ENCODE measurements around the gene BRF1.

GRCh38 chr14:105211758-105212089, 89.1 kb downstream of the BRF1 start:
- TF ChIP-seq ELK4 (CRISPR knock-in tag; IDR thresholded peaks at IDR 0.05; ENCODE audit: borderline replicate concordance) (no peak), PAWR (CRISPR knock-in tag; IDR thresholded peaks at IDR 0.05; ENCODE audit: borderline replicate concordance) (no peak), CTCF (CRISPR knock-in tag; IDR thresholded peaks at IDR 0.05) (no peak), XBP1 (CRISPR knock-in tag; IDR thresholded peaks at IDR 0.05) (no peak), RFX5 (IDR thresholded peaks at IDR 0.05; ENCODE audit: low read depth, low read length) (no peak), FOXM1 (CRISPR knock-in tag; IDR thresholded peaks at IDR 0.05) (no peak)

Measured in HepG2 (cell line).